ENCODE data around the gene RD3L. TPM values are rescaled to one million over a fixed set of nuclear protein-coding genes. Genes with fewer than 3 reads are reported as not detected.

RD3L gene
- total RNA-seq, 1 experiment from 2014 or later, result not detected

GRCh38 chr14:103966631-103967030 lies 24.3 kb upstream of the RD3L start:
- H2BK120ac ChIP-seq (ENCODE audit: low read depth, low read length, poor library complexity, severe bottlenecking), result no peak overlapping the region
- no peak overlapping the region for H3K9ac ChIP-seq (ENCODE audit: extremely low read depth, insufficient read length, low read length)
- no peaks in the 10 kb centered on the region for H3K4me1 ChIP-seq (ENCODE audit: insufficient read depth, low read length)
- no peak overlapping the region for H2BK20ac ChIP-seq (ENCODE audit: low read depth, low read length, poor library complexity, severe bottlenecking)
- H3K27ac Mint-ChIP-seq, result no peak overlapping the region
- H3K9me3 ChIP-seq (ENCODE audit: control insufficient read depth, low read depth, low read length), result no peaks in the 10 kb centered on the region
- H3K4ac ChIP-seq (ENCODE audit: low read depth, low read length), result no peak overlapping the region
- no peaks in the 10 kb centered on the region for H3K36me3 Mint-ChIP-seq (ENCODE audit: insufficient read depth in 1 of 3, low read depth in 3 of 3)
- no peak overlapping the region for H2BK15ac ChIP-seq (ENCODE audit: low read depth, low read length)
- H3K4me2 ChIP-seq (ENCODE audit: insufficient read depth, insufficient read length, low read length), result no peak overlapping the region
- no peaks in the 10 kb centered on the region for H3K79me2 ChIP-seq (ENCODE audit: insufficient read depth, low read length)
- no peak for TF ChIP-seq CTCF (conservative IDR thresholded peaks at IDR 0.05)
- no peak overlapping the region for H4K91ac ChIP-seq (ENCODE audit: insufficient read length, low read depth, low read length)
- no peak overlapping the region for H3K56ac ChIP-seq (ENCODE audit: insufficient read length, low read depth, low read length)
- no peak overlapping the region for H3K18ac ChIP-seq (ENCODE audit: insufficient read length, low read depth, low read length)
- H3K27me3 Mint-ChIP-seq (ENCODE audit: low read depth), result peaks cover 5% of the 10 kb centered on the region
- H3K27ac ChIP-seq (ENCODE audit: insufficient read length, low read depth, low read length), result no peak overlapping the region
- H3K27me3 ChIP-seq (ENCODE audit: insufficient read depth, low read length), result no peaks in the 10 kb centered on the region
- H3K14ac ChIP-seq (ENCODE audit: insufficient read depth, low read length), result no peak overlapping the region
- H3K23ac ChIP-seq (ENCODE audit: insufficient read length, low read depth, low read length), result no peak overlapping the region
- no peaks in the 10 kb centered on the region for H3K9me3 Mint-ChIP-seq
- no peak overlapping the region for H2AK5ac ChIP-seq (ENCODE audit: insufficient read length, low read length)
- no peak overlapping the region for H4K5ac ChIP-seq (ENCODE audit: insufficient read length, low read depth, low read length)
- no peak overlapping the region for H2BK12ac ChIP-seq (ENCODE audit: insufficient read length, low read depth, low read length)
- H3K4me3 Mint-ChIP-seq, result no peak overlapping the region
- H4K8ac ChIP-seq (replicated peaks; ENCODE audit: insufficient read length, low read depth, low read length), result no peak overlapping the region
- H3K23me2 ChIP-seq (ENCODE audit: insufficient read length, low read depth, low read length, poor library complexity, severe bottlenecking), result no peaks in the 10 kb centered on the region
- H2AFZ ChIP-seq (ENCODE audit: low read length), result no peak overlapping the region
- H4K20me1 ChIP-seq (ENCODE audit: control insufficient read depth, insufficient read depth, insufficient read length), result no peaks in the 10 kb centered on the region
- H3K79me1 ChIP-seq (ENCODE audit: insufficient read depth, low read depth, low read length, poor library complexity, severe bottlenecking), result no peaks in the 10 kb centered on the region
- no peak overlapping the region for H2BK5ac ChIP-seq (ENCODE audit: insufficient read length, low read length)
- H3K4me1 Mint-ChIP-seq, result no peaks in the 10 kb centered on the region
- no peak for DNase-seq
- no peak overlapping the region for H3T11ph ChIP-seq (ENCODE audit: low read length)

All from H9 (cell line).